Mucosa of rectum (tissue), 2 donors: ENCODE data around the gene MYCBP2.

Experiments
- H3K27ac ChIP-seq, 2 donors: one replicate each; pipeline ENCODE4 v1.7.0; 2013; ENCODE audit warnings: inconsistent platforms in 2 of 2, low read depth in 2 of 2, low read length in 2 of 2
- H3K27me3 ChIP-seq, 2 donors: one replicate each; pipeline ENCODE4 v1.7.0; 2013; ENCODE audit warnings: low read length in 2 of 2; ENCODE audit not compliant: control insufficient read depth in 2 of 2, insufficient read depth in 2 of 2
- H3K36me3 ChIP-seq, 2 donors: one replicate each; pipeline ENCODE4 v1.7.0; 2013; ENCODE audit warnings: low read length in 2 of 2; ENCODE audit not compliant: control insufficient read depth in 2 of 2, insufficient read depth in 2 of 2
- H3K4me1 ChIP-seq, 2 donors: one replicate each; pipeline ENCODE4 v1.7.0; 2013; ENCODE audit warnings: low read length in 2 of 2, mild to moderate bottlenecking in 1 of 2; ENCODE audit not compliant: control insufficient read depth in 2 of 2, insufficient read depth in 2 of 2
- H3K4me3 ChIP-seq, 2 donors: one replicate each; pipeline ENCODE4 v1.7.0; 2013; ENCODE audit warnings: low read length in 2 of 2
- H3K9ac ChIP-seq, 2 donors: one replicate each; pipeline ENCODE4 v1.7.0; 2013; ENCODE audit warnings: low read length in 2 of 2, low read depth in 1 of 2, mild to moderate bottlenecking in 1 of 2
- H3K9me3 ChIP-seq, 2 donors: one replicate each; pipeline ENCODE4 v1.7.0; 2013; ENCODE audit warnings: low read length in 2 of 2; ENCODE audit not compliant: control insufficient read depth in 2 of 2
- donor health status: healthy.
- donor health status: Normal muscosa, but diverticular disease.

Gene MYCBP2, protein sequence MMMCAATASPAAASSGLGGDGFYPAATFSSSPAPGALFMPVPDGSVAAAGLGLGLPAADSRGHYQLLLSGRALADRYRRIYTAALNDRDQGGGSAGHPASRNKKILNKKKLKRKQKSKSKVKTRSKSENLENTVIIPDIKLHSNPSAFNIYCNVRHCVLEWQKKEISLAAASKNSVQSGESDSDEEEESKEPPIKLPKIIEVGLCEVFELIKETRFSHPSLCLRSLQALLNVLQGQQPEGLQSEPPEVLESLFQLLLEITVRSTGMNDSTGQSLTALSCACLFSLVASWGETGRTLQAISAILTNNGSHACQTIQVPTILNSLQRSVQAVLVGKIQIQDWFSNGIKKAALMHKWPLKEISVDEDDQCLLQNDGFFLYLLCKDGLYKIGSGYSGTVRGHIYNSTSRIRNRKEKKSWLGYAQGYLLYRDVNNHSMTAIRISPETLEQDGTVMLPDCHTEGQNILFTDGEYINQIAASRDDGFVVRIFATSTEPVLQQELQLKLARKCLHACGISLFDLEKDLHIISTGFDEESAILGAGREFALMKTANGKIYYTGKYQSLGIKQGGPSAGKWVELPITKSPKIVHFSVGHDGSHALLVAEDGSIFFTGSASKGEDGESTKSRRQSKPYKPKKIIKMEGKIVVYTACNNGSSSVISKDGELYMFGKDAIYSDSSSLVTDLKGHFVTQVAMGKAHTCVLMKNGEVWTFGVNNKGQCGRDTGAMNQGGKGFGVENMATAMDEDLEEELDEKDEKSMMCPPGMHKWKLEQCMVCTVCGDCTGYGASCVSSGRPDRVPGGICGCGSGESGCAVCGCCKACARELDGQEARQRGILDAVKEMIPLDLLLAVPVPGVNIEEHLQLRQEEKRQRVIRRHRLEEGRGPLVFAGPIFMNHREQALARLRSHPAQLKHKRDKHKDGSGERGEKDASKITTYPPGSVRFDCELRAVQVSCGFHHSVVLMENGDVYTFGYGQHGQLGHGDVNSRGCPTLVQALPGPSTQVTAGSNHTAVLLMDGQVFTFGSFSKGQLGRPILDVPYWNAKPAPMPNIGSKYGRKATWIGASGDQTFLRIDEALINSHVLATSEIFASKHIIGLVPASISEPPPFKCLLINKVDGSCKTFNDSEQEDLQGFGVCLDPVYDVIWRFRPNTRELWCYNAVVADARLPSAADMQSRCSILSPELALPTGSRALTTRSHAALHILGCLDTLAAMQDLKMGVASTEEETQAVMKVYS (N-terminal part only)

DNA sequence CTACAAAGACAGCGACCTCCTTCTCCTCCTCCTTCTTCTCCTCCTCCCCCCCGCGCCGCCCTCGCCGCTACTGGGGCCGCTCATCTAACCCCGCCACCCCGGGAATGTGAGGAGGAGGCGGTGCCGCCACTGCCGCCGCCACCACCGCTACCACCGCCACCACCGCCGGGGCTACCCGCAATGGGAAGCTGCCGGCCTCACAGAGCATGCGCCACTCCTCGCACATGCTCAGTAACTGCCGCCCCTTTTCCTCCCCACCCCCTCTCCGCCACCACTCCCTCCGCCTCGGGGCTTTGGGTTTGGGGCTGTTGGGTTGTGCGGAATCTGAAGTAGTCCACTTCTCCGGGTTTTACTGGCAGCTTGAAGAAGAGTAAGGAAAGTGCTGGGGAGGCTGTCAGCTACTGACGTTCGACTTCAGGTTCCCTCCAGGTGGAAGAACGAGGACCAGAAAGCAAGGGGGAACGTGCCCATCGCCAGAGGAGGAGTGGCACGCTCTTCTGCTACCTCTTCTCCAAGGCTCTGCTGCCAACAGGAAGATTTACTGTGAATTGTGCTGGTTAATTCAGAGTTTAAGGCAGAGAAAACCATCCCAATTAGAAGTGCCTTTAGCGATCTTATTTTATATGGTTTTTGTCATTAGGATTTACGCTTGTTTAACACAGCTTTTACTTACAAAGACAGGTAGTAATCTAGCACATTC is at the start of gene MYCBP2:
MYCBP2 (minus strand) TSS at position 190 of the 700 bp plus-strand sequence. CDS start 319 bp downstream, outside the sequence.
- Histone ChIP-seq H3K9me3 (no peaks in the 10 kb centered on the region), H3K4me3 (peak within 1 kb of the TSS; percentile 77 to 89), H3K9ac (peak within 1 kb of the TSS; percentile 82 to 86), H3K27me3 (no peaks in the 10 kb centered on the region), H3K36me3 (no peaks in the 10 kb centered on the region), H3K27ac (peak within 1 kb of the TSS; percentile 79), H3K4me1 (peaks cover 13 to 20% of the 10 kb centered on the region in 2 donors)

DNA sequence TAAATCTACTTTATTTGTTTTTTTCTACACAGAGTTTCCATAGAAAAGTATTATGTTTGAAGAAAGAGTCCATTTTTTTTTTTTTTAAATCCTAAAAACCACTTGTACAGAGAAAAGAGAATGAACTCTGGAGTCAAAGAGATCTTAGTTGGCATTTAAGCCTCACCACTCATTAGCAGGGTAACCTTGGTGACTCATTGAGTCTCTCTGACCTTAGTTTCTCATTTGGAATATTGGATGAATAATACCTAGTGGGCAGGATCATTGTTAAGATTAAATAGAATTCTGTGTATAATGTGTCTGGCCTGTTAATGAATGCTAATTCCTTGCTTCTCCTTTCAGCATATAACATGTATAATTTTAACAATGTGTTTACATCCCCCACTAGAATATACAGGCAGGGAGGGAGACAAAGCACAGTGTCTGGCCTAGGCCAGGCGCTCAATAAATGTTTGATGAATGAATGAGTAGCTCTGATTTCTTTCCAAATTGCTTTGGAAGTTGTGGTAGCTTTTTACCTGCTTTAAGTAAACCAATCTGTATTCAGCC is 48.7 kb upstream of the MYCBP2 start:
- Histone ChIP-seq H3K9ac (no peak overlapping the region), H3K4me1 (no peaks in the 10 kb centered on the region), H3K36me3 (no peaks in the 10 kb centered on the region), H3K27me3 (no peaks in the 10 kb centered on the region), H3K4me3 (no peak overlapping the region), H3K27ac (no peak overlapping the region), H3K9me3 (no peaks in the 10 kb centered on the region)

DNA sequence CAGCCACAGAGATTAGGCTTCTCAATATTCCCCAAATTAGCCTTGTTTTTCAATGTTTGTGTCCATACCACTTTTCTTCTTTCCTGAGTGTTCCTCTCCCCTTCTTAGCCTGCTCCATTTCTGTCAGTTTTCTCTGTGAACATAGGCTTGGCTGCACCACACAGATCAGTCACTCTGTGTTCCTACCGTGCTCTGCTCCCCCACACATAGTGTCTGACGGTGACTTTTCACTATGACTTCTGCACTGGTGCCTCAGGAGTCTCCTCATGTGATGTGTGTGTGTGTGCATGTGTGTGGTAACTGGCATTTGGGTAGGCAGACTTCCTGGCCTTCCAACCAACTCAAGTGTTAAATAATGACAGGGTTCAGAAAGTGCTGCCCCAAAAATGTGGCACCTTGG is 47.9 kb upstream of the MYCBP2 start:
- Histone ChIP-seq H3K27ac (no peak overlapping the region), H3K9ac (no peak overlapping the region), H3K27me3 (no peaks in the 10 kb centered on the region), H3K9me3 (no peaks in the 10 kb centered on the region), H3K36me3 (no peaks in the 10 kb centered on the region), H3K4me1 (no peaks in the 10 kb centered on the region), H3K4me3 (no peak overlapping the region)

DNA sequence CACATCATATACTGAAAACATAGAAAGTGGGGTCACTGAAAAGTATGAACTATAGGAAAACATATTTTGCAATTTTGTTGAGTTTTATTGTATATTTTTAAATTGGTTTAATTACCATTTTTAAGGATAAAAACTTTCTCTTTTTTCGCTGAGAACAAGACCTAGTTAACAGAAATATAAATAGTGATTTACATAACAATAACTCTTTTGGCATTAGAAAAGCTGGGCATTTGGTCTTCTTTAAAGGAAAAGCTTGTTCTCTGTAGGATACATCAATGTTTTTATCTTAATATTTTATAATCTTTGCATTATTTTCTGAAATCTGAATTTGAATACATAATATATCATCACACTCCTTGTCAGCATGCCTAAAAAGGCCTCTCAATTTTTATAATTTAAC is 47.4 kb upstream of the MYCBP2 start:
- no peak overlapping the region for H3K4me3 ChIP-seq
- H3K9me3 ChIP-seq = no peaks in the 10 kb centered on the region
- H3K36me3 ChIP-seq = no peaks in the 10 kb centered on the region
- no peaks in the 10 kb centered on the region for H3K27me3 ChIP-seq
- no peaks in the 10 kb centered on the region for H3K4me1 ChIP-seq
- H3K9ac ChIP-seq = no peak overlapping the region
- no peak overlapping the region for H3K27ac ChIP-seq

DNA sequence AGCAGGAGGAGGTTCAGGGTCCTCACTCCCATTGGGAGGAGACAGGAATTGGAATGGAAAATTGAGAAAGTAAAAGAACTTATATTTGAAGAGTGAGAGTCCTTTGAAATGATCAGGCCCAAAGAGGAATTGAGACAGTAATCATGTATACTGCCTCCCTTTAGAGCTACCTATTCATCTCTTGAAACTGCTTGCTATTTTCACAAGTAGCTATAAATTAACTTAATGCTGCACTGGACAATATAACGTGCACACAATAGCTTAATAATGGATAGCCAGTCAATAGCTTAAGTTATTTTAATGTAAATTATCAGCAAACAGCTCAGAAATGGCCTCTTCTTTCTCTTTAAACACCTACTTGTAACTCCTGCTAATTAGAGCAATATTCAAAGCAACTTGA is 46.6 kb upstream of the MYCBP2 start:
- no peaks in the 10 kb centered on the region for H3K36me3 ChIP-seq
- H3K9me3 ChIP-seq = no peaks in the 10 kb centered on the region
- H3K4me3 ChIP-seq = no peak overlapping the region
- H3K27me3 ChIP-seq = no peaks in the 10 kb centered on the region
- no peak overlapping the region for H3K27ac ChIP-seq
- H3K4me1 ChIP-seq = no peaks in the 10 kb centered on the region
- H3K9ac ChIP-seq = no peak overlapping the region

DNA sequence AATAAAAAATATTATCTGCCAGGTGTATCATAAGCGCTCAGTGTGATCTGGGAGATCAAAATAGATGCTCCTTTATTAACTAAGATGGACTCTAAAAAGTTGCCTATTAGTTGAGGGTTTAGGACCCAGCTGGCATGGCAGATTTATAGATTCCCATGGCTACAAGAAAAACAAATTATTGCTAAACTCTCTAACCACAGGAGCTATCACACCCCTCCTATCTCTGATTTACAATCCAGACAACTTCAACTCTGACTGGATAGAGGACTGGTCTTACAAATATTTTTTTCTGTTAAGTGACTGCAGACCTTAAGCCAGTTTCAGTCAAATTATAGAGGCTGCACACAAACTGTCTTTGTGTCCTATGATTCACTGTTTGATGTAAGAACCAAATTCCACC is 45.4 kb upstream of the MYCBP2 start:
- H3K27me3 ChIP-seq = no peaks in the 10 kb centered on the region
- H3K4me3 ChIP-seq = no peak overlapping the region
- no peak overlapping the region for H3K27ac ChIP-seq
- H3K9me3 ChIP-seq = no peaks in the 10 kb centered on the region
- H3K9ac ChIP-seq = no peak overlapping the region
- H3K36me3 ChIP-seq = no peaks in the 10 kb centered on the region
- no peaks in the 10 kb centered on the region for H3K4me1 ChIP-seq

DNA sequence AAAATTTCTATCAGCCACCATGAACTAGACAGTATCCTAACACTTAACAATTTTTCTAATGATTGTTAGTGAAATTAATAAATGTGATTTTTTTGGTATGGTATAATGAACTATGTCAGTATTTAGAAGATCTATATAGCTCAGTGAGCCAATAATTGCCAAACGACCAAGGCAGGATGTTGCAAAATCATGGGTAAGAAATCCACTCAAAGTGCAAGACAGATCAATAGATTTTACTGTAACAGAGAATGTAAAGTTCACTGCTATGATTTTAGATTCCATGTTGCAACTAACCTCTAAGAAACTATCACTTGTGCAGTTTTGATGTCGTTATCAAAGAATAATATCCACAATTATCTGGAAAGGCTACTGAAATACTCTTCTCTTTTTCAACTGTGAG is 44.0 kb upstream of the MYCBP2 start:
- Histone ChIP-seq H3K27ac (no peak overlapping the region), H3K9ac (no peak overlapping the region), H3K36me3 (no peaks in the 10 kb centered on the region), H3K9me3 (no peaks in the 10 kb centered on the region), H3K4me1 (no peaks in the 10 kb centered on the region), H3K4me3 (no peak overlapping the region), H3K27me3 (no peaks in the 10 kb centered on the region)

DNA sequence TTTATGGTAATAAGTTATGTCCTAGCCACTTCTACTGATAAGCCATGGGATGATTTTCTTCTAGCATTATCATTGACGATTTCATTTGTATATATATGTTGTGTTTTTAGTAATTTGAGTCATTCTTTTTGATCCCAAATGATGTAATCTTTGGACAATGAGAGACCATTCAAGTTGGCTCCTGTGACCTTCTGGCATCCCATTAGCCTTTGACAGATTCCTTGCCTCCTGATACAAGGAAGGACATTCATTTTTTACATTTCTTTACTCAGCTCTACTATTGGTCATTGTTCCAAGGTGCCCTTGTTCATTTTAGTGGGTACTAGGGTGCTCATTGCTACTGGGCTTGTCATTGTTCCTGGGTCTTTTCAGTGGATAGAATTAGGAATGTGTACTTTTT is 35.3 kb upstream of the MYCBP2 start:
- H3K9me3 ChIP-seq = no peaks in the 10 kb centered on the region
- H3K4me1 ChIP-seq = no peaks in the 10 kb centered on the region
- H3K27me3 ChIP-seq = no peaks in the 10 kb centered on the region
- no peak overlapping the region for H3K4me3 ChIP-seq
- no peak overlapping the region for H3K27ac ChIP-seq
- H3K9ac ChIP-seq = no peak overlapping the region
- H3K36me3 ChIP-seq = no peaks in the 10 kb centered on the region

DNA sequence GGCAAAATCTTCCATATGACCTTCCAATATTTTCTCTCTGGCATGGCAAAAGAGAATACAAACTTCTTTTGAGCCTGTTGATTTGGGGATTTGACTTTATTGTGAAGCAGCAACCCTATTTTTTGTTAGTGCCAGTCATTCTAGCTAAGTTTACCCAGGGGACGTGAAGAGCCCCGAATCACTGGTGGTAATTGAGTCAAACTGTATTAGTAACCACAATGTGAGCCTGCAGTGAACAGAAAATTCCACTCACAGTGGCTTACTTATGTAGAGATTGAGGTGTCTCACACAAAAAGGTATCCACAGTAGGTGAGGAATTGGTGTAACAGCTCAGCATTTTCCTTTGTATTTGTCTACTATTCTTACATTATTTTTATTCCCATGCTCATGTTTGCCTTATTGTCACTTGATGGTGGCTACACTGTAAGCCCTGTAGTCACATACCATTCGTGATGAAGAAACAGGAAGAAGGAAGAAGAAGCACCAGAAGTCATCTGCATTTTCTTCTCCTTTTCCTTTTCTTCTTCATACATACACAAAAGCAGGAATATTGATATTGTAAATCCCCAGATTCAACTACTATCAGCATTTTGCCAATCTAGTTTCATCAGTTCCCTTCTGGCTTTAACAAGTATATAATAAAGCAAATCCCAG is 33.3 kb upstream of the MYCBP2 start:
- H3K9me3 ChIP-seq = no peaks in the 10 kb centered on the region
- H3K36me3 ChIP-seq = no peaks in the 10 kb centered on the region
- no peaks in the 10 kb centered on the region for H3K27me3 ChIP-seq
- H3K4me1 ChIP-seq = no peaks in the 10 kb centered on the region
- no peak overlapping the region for H3K9ac ChIP-seq
- H3K27ac ChIP-seq = no peak overlapping the region
- no peak overlapping the region for H3K4me3 ChIP-seq
